HG03025 (cell line): Measurements from ENCODE around the gene RSPO3.

Source experiments
- ATAC-seq: cut with Tn5 transposase; IDR thresholded peaks from one replicate; pipeline ENCODE4 v1.9.1; 2021; ENCODE audit warnings: mild to moderate bottlenecking, moderate library complexity; ENCODE audit not compliant: unreplicated experiment, low FRiP score

RSPO3 gene

DNA sequence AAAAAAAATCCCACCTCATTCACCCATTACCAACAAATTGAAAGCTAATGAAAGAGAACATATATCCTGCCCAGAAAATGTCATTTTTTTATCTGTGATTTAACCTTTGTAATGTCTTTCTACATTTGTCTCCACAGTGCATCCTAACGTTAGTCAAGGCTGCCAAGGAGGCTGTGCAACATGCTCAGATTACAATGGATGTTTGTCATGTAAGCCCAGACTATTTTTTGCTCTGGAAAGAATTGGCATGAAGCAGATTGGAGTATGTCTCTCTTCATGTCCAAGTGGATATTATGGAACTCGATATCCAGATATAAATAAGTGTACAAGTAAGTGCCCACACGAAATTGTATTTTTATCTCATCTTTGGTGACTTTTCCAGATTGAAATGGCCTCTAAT is 30.0 kb downstream of the RSPO3 start:
- no peak for ATAC-seq

DNA sequence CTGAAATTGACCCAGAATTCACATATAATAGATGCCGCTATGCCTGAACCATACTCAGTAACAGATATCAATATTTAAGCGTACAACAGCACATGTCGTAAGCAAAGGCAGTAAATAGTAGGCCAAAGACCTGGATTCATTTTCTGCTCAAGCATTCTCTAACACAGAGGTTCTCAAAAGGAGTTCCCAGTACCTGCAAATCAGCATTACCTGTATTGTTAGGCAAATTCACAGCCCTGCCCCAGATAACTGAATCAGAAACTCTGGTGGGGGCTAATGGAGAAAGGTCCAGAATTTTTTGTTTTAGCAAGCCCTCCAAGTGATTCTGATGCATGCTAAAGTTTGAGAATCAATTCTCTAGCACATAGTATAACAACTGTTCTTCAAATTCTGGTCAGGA is 36.0 kb downstream of the RSPO3 start:
- ATAC-seq, result no peak

DNA sequence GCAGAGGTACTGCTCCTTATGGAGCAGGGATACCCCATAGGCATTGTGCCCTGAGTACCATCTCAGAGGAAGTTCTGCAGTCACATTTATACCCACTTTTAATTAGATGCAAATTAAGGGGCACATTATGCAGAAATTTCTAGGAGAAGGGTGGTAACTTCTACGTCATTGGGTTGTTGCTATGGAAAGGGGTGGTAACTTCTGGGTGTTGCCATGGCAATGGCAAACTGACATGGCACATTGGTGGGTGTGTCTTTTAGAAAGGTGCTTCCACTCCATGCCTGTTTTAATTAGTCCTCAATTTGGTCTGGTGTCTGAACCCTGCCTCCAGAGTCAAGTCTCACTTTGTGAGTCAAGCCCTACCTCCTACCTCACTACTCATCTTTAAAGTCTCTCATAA is 42.0 kb downstream of the RSPO3 start:
- no peak for ATAC-seq

DNA sequence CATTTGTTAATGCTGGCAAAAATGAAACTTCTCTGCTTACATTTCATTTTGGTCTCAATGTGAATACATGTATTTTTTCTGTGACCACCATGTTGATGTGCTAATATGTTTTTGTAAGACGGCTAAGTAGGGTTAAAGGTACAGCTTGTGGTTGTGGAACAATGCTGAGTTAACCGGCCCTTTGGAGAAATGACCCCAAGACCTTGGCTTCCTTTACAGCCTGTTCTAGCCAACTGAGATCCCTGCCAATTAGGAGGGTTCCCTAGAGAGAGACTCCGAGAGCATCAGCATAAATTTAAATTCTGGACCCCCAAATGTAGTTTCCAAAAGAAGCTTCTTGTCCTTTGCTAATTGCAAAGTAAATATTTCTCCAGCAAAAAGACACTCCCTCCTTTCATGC is 44.4 kb downstream of the RSPO3 start:
- ATAC-seq, result no peak

DNA sequence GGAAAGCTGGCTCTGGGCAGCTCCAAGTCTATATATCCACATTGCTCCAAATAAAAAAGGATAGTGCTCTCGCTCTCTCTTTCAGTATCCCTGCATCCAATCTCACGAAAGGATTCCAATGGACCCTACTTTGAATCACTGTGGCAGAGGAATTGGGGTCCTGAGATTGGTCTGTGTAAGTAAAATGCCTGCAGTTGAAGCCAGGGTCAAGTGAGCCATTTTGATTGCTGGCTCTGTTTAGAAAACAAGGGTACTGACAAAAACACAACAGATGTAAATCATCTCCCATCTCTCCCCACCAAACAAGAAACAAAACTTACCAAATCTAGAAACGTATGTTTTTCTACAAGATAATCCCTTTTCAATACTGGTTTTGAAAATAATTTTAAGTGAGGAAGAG is 45.6 kb downstream of the RSPO3 start:
- no peak for ATAC-seq

DNA sequence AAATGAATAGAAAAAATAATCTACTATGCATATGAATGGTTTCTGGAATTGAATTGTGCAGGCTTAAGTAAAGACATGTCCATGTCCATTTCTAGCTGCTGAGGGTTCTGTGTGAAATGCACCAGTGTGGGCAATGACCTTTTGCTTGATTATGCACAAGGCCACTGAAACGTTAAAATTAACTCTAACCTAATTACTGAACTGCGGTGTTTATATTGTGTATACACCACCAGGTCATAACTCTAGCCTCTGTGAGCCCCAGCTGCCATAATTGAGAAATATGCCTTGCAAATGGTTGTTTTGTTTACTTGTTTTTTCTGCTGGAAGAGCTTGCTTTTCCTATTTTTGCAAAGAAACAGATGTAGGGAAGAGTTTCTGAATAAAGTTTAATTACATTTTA is 46.1 kb downstream of the RSPO3 start:
- no peak for ATAC-seq

DNA sequence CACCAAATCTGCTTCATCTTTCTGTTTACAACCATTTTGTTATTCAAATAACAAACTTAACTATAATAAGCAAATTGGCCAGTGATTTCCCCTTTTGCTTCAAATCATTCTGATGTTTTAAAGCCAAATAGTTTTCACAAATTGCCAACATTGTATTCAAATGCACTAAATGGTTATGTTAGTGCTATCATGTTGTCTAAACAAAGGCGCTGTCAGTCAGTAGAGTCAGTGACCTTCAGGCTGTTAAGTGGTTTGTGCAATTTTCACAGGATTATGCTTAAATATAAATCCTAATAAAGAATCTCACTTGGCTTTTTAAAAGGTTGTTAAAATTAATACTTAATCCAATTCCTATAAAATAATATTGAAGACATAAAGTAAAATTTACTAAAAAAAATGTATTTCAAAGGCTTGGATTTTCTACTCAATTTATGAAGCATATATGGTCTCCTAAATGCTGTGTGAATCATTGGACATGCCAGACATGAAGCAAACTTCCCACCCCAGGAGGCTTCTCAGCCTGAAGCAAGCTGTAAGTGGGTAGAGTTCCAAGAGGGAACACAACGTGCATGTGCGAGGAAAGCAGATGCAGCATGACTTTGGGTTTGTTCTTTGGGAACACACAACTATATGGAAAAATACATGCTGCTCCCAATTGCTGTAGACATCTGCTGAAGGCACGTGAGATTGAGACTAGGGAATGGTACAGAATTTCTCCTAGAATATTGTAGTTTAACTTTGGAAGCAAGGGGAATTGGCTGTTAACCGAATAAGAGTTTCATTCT is 54.9 kb downstream of the RSPO3 start:
- no peak for ATAC-seq

DNA sequence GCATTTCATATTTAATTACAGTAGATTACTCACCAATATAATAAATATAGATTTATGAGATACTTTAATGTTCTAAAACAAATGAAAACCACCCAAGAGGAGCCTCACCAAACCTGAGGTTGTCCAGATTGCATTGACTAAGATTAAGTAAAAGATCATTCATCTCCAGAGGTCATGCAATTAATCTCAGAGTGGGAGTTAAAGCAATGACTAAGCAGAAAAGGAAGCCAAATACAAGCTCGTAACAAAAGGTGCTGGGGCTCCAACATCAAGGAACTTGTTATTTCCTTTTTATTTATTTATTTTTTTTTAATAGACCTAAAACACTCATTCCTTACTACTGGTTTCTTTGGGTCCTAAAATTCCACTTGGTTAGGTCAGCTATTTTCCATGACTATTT is 57.7 kb downstream of the RSPO3 start:
- ATAC-seq, result no peak

DNA sequence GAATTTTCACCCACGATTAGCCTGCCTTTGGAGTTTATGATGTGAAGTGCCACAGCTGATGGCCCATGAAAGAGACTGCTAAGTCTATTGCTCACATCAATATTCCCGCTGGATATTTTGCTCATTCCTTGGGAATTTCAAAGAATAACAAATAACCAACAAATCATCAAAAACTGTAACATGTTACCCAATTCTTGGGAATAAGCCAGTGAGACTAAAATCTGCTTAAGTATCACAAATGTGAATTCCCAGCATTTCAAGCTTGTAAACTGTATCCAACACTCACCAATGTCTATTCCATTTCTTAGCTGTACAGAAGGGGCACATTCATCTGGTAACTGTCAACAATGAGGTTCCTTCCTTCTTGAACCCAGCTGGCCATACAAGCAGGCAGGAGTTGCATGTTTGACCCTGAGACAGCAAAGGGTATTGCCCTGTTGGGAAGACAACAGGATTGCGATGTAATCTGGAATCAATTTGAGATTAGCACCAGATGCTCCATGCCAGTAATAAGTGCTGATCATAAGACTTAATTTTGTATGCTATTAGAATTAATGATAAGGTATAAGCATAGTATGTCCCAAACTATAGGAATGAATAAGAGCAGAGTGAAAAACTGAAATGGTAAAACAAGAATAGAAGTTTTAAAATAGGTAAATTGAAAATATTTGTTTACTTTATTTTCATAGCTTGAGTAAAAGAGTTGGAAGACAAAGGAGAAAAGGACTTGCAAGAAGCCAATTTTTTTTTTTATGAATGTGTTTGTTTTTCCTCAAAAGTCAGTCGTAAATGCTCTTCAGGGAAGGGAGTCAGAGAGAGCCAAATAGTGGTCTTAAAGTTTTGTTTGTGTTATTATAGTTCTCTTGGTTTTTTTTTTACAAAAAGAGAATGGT is 58.8 kb downstream of the RSPO3 start:
- ATAC-seq, result no peak

DNA sequence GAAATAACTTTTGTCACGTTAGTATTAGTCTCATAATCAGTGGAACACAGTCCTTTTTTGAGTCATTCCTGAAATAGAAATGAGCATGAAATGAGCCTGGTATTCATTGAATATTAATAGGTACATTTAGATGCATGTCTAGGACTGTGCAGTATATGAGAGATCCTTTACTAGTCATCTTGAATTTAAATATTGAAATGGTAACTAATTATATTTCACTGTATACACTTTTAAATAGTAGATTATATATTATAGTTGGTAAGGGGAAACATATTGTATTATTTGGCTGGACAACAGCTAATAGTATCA is 59.4 kb downstream of the RSPO3 start:
- no peak for ATAC-seq

DNA sequence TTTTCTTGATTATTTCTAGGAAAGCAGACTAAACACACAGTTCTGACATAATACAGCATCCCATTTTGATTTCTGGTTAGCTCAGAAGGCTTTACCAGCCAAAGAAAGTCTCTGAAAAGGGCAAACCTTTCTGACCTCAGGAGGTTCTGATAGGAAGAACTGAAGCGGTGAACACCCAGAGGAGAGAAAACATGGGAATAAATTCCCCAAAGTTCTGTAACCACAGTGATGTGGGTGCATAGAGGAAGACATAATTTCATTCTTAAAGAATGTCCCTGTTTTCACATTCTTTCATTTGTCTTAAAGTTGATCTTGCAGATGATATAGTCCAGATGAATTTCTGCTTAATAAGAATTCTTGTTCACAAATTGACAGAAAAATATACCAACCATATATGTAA is 60.3 kb downstream of the RSPO3 start:
- no peak for ATAC-seq

DNA sequence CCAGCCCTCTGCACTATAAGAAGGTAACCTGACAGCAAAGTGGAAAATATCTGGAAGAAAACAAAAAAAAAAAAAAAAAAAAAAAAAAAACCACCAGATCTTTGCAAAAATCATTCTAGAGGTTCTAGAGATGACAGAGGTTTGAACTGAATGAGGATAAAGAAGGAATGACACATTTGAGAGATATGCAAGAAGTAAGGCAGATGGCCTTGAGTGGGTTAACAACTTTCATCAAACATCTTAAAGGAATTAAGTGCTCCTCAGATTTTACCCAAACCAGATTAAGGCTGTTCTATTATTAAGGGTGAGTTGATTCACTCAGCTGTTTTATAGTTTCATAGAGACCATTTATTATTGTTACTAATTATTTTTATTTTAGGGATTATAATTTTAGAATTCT is 62.0 kb downstream of the RSPO3 start:
- ATAC-seq, result no peak

DNA sequence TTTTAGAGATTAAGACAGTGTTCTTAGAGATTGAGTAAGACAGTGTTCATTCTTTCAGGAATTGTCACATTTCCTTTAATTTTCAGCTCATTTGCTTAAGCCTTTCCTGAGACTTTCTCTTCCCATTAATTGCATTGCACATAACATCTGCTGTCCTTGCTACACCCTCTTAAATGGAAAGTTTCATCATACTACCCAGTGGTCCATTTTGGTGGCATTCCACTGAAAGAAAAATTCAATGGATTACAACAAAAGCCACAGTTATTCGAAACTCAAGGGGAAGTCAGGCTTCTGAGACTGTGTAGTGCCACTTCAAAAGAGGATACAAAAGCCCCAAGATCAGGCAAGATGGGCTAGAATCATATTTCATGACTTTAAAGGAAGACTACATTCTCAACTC is 64.0 kb downstream of the RSPO3 start:
- ATAC-seq, result no peak

DNA sequence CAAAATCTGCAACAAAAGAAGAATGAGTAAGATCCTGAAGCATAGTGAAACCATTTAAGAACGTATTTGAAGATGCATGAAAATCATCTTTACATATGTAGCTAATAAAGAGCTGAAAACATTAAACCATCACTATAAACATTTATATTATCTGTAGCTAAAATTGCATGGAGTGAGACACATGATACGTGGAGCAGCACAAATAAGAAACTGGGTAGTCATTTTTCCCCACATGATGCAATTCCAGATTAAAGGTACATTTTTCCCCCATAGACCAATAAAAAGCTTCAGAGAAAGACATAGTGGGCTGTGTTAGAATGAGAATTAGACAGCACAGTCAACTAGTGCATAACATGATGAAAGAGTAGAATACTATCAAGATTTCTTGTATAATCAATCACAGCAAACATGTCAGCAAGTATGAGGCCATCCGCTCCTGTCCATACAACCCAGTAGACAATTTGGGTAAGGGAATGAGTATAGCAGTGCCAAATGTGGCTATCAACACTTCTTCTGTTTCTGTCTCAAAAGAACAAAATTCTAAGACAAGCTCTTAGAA is 67.0 kb downstream of the RSPO3 start:
- no peak for ATAC-seq

DNA sequence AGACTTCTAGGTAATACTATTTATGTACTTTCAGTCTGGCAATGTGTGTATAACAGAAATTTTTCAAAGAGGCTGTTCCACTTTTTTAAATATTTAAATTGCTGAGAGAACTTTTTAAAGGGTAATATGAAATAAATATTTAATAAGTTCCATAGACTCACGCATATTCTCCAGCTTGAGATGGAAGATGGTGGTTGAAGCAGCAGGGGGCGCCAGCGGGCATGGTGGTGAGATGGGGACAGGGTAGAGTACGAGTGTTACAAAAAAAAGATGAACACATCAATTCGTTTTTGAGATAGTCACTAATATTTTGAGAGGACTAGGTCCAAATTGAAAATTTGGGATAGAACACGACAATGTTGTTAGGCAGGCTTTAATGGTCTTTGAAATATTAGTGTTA is 68.4 kb downstream of the RSPO3 start:
- no peak for ATAC-seq

DNA sequence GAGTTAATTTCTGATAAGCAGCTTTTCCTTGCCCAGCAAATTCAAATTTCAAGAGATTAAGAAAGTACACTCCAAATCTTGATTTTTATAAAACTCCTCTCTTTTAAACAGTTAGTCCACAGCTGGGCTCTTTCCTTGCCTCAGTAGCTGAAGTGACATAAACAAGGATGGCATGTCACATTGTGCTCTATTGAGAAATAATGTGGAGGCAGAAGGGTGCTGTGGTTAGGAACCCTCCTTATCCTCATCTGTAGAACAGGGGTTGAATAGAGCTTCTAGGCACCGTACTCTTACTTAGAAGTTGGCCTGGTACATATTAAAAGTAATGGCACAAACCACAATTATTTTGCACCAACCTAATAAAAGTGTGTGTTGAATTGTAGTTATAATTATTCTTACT is 70.3 kb downstream of the RSPO3 start:
- ATAC-seq, result no peak

DNA sequence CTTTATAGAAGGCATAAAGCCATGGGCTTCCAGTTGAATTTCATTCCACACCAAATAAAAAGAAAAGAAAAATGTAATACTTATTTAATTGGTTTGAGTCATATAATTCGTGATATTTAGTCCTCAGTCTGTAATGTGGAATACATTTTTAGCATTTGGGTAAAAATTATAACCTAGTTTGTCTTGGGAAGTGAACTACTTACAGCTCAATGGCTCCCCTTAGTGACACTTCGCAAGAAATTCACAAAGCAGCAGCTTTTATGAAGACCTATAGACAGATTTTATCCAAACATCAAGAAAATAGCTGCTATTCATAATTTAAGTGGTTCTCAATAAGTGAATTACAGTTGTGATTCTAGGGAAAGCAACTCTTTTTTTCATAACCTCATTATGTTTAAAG is 72.1 kb downstream of the RSPO3 start:
- no peak for ATAC-seq

DNA sequence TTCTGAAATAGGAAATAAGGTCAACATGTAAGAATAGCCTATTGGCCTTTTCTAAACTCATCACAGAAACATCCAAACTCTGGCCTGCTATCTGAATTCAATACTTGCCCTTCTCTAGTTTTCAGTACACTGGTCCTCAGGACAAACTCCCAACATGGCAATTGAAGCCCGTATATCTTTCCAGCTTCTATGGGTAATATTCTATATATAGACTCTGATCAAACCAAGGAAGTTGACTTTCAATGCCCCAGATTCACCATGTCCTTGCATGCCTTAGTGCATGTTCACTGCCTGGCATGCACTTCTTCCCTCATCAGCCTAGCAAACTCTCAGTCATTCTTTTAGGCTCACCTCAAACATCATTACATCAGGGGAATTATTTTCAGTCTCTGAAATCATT is 73.2 kb downstream of the RSPO3 start:
- ATAC-seq, result no peak

DNA sequence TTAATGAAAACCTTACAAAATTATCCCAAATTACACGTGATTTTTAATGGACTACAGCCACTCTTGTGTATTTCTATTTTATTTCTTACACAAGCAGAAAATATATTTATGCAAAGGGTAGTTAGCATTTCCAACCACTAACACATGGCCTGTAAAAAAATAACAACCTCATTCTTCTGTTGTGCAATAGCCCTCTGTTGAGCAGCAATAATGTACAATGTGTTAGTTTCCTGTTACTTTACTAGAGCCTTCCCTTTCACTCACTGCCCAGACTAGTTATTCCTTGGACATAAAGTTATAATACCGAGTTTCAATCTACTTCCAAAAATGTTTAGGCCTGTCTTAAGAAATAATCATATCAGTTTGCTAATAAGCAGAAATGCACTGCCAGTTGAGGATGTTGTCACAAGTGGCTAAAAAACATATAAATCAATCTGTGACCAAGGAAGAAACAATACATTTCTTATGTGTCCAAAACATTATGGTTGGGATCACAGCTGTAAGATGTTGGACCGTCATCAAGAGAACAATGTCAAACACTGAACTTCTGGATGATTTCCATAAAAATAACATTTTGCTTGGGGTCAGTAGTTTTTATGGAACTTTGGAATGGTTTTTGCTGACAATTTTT is 74.6 kb downstream of the RSPO3 start:
- ATAC-seq, result no peak

DNA sequence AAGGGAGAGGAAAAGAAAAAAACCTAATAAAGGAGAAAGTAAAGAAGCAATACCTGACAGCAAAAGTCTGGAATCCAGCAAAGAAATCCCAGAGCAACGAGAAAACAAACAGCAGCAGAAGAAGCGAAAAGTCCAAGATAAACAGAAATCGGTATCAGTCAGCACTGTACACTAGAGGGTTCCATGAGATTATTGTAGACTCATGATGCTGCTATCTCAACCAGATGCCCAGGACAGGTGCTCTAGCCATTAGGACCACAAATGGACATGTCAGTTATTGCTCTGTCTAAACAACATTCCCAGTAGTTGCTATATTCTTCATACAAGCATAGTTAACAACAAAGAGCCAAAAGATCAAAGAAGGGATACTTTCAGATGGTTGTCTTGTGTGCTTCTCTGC is 77.4 kb downstream of the RSPO3 start:
- ATAC-seq, result no peak

DNA sequence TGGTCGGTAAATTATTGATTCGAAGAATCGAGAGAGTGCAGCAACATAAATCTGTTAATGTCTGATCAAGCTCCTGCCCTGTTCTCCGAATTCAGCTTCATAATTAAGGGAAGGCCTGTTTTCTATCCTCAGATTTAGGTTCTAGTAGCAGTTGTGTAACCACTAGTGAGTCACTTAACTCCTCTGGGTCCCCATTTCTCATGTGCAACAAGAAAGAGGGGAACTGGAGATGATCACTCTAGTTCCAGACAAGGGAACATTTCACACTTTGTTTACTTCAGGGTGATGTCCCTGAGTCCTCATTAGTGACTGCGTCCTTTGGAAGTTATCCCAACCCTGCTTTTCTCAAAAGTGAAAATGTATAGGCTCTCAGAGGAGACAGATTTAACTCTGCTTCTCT is 80.1 kb downstream of the RSPO3 start:
- no peak for ATAC-seq
